HepG2 (cell line): Measurements from ENCODE around the gene CMAS. TPM values are rescaled to one million over a fixed set of nuclear protein-coding genes. Genes with fewer than 3 reads are reported as not detected.
"Not testable (repeated sequence)": the region's sequence is repeated elsewhere in the genome, so short reads cannot be mapped to it uniquely, and the experiment has no call there.

Experiments used
- ATAC-seq: fragments of 200-7000 bp; cut with Tn5 transposase; 3 replicates; pipeline ENCODE4 v1.9.1; 2020; ENCODE audit warnings: mild to moderate bottlenecking, moderate library complexity
- BruUV-seq: library from RNA; stranded (reverse); fragments of 400-500 nt; replicated peaks from 2 replicates; lab custom pipeline; 2021; lab: Mats Ljungman, UMichigan
- CTCF ChIA-PET: fragments of 300-600 bp; formaldehyde crosslinking; extraction: SDS; loops from one replicate; lab custom pipeline; 2021; ENCODE audit warnings: low total read pairs, inconsistent platforms, low intra/inter-chr PET ratio; lab: Yijun Ruan, JAX
- POLR2A ChIA-PET: fragments of 350-600 bp; sonication (Branson Sonifier 250); formaldehyde crosslinking; loops from one replicate; lab custom pipeline; 2020; ENCODE audit warnings: antibody characterized with exemption, inconsistent platforms; lab: Yijun Ruan, JAX
- DNase-seq: peaks from one replicate; pipeline ENCODE4 v3.0.0-alpha.2; 2015; ENCODE audit warnings: low spot score
- FAIRE-seq: peaks from 3 replicates; lab custom pipeline; 2011; peaks lifted over from hg19 to GRCh38; lab: Jason Lieb, UNC
- H2AFZ ChIP-seq: one replicate; pipeline ENCODE4 v1.6.1; 2011; ENCODE audit warnings: low read length, inconsistent platforms
- H3K27ac ChIP-seq: fragments of 300-600 bp; 3 replicates; pipeline ENCODE4 v1.8.0; 2011; ENCODE audit warnings: mixed run types, mild to moderate bottlenecking, mixed read lengths, low read length, inconsistent platforms; ENCODE audit not compliant: insufficient read depth; ENCODE audit errors: extremely low read length
- H3K27me3 ChIP-seq, 2 experiments: fragments of 200-600 bp in 1 of 2; 2 replicates in 1 of 2; 3 replicates in 1 of 2; pipeline versions ENCODE4 v1.6.0 to v1.8.0; 2011; ENCODE audit warnings: low read length in 2 of 2, mild to moderate bottlenecking in 2 of 2, moderate library complexity in 2 of 2, inconsistent platforms in 1 of 2; ENCODE audit not compliant: insufficient read depth in 2 of 2, control insufficient read depth in 1 of 2
- H3K36me3 ChIP-seq, 2 experiments: fragments of 200-600 bp in 1 of 2; replicated peaks in 1 of 2; 2 replicates in 1 of 2; 3 replicates in 1 of 2; pipeline versions ENCODE4 v1.5.1 to v1.8.0; 2011; ENCODE audit warnings: low read length in 2 of 2, inconsistent platforms in 1 of 2; ENCODE audit not compliant: insufficient read depth in 2 of 2, control insufficient read depth in 1 of 2
- H3K4me1 ChIP-seq: 2 replicates; pipeline ENCODE4 v1.5.1; 2012; ENCODE audit warnings: low read length, inconsistent platforms; ENCODE audit not compliant: insufficient read depth
- H3K4me2 ChIP-seq: 2 replicates; pipeline ENCODE4 v1.6.0; 2011; ENCODE audit warnings: low read depth, low read length, inconsistent platforms
- H3K4me3 ChIP-seq, 3 experiments: fragments of 200-600 bp in 1 of 3; sonication (generic), shearing (Covaris generic) in 1 of 3; replicated peaks in 1 of 3; 2 replicates each; pipeline ENCODE4 v1.5.1; 2011 to 2016; ENCODE audit warnings: low read length in 3 of 3, inconsistent platforms in 2 of 3, low read depth in 2 of 3, mild to moderate bottlenecking in 2 of 3, control low read depth in 1 of 3, mixed read lengths in 1 of 3; ENCODE audit not compliant: insufficient read depth in 1 of 3
- H3K79me2 ChIP-seq: one replicate; pipeline ENCODE4 v1.6.1; 2011; ENCODE audit warnings: low read length, inconsistent platforms; ENCODE audit not compliant: insufficient read depth
- H3K9ac ChIP-seq: 2 replicates; pipeline ENCODE4 v1.6.0; 2011; ENCODE audit warnings: mild to moderate bottlenecking, low read depth, low read length, inconsistent platforms; ENCODE audit not compliant: insufficient read depth
- H3K9me3 ChIP-seq: 2 replicates; pipeline ENCODE4 v1.5.1; 2012; ENCODE audit warnings: mild to moderate bottlenecking, low read length
- H4K20me1 ChIP-seq: 2 replicates; pipeline ENCODE4 v1.6.0; 2011; ENCODE audit warnings: inconsistent platforms, mild to moderate bottlenecking, low read length, moderate library complexity; ENCODE audit not compliant: insufficient read depth
- ATF7 ChIP-seq, 2 experiments: fragments of 450-650 bp in 1 of 2; sonication (generic) in 1 of 2; formaldehyde crosslinking in 1 of 2; IDR thresholded peaks; 2 replicates each; pipeline versions ENCODE4 v1.4.0 to v1.6.1; 2016 to 2020; ENCODE audit warnings: antibody characterized with exemption in 1 of 2, mild to moderate bottlenecking in 1 of 2, missing genetic modification reagents in 1 of 2
- CCDC6 ChIP-seq: sonication (generic); formaldehyde crosslinking; IDR thresholded peaks from 2 replicates; pipeline ENCODE4 v1.8.1; 2022; ENCODE audit warnings: mild to moderate bottlenecking, missing genetic modification reagents, moderate library complexity
- XBP1 ChIP-seq: sonication (generic); formaldehyde crosslinking; IDR thresholded peaks from 2 replicates; pipeline ENCODE4 v1.5.0; 2020; ENCODE audit warnings: missing genetic modification reagents
- ZBTB42 ChIP-seq: sonication (generic); formaldehyde crosslinking; IDR thresholded peaks from 2 replicates; pipeline ENCODE4 v1.5.0; 2020; ENCODE audit warnings: mild to moderate bottlenecking, missing genetic modification reagents
- ZNF713 ChIP-seq: sonication (generic); formaldehyde crosslinking; IDR thresholded peaks from 2 replicates; pipeline ENCODE4 v1.4.0; 2020; ENCODE audit warnings: mild to moderate bottlenecking, missing genetic modification reagents
- WGBS: methylation state at CpG from one replicate; pipeline ENCODE4 v1.1.6; 2017; ENCODE audit warnings: low lambda C conversion rate; 5-methylcytosine and 5-hydroxymethylcytosine counted together
- in situ Hi-C: cut with HindIII; loops from 2 replicates; pipeline ENCODE4 v1.10.0; 2017; ENCODE audit warnings: low pct_unique_long_range_greater_than_20kb; ENCODE audit not compliant: extremely low pct_ligation_motif_present
- intact Hi-C: fragments of 100-400 bp; cut with micrococcal nuclease; formaldehyde crosslinking; loops from one replicate; pipeline ENCODE4 v1.10.0; 2022; ENCODE audit not compliant: unreplicated experiment
- polyA plus RNA-seq, 8 experiments: library from polyadenylated mRNA; depleted of rRNA in 3 of 8; stranded (reverse) in 7 of 8; unstranded in 1 of 8; fragments of >200 nt; fragmentation: Illumina TruSeq in 4 of 8; extraction: Trizol in 4 of 8; gene quantifications; 2 replicates each; pipeline versions ENCODE4 v1.2.1 to v1.2.3, GENCODE V29; 2011 to 2016; ENCODE audit warnings: low read depth in 4 of 8, missing spikeins in 1 of 8, mixed read lengths in 1 of 8; ENCODE audit not compliant: insufficient read depth in 1 of 8
- total RNA-seq, 5 experiments: library from RNA; depleted of rRNA; stranded (reverse); fragments of >200 nt; fragmentation: Illumina TruSeq; extraction: Trizol; gene quantifications; 2 replicates each; pipeline ENCODE4 v1.2.3, GENCODE V29; 2016; ENCODE audit warnings: low read depth in 1 of 5
- TF ChIP-seq, protein P1 (sequence below): sonication (generic); formaldehyde crosslinking; IDR thresholded peaks from 2 replicates; pipeline ENCODE4 v1.4.0; 2020; ENCODE audit warnings: mild to moderate bottlenecking, low read depth, missing genetic modification reagents

Gene CMAS
- total and polyA plus RNA-seq, 2 of the 13 experiments (the other 11 are each of a cell fraction or from before 2014, with no cell fraction given) = 14.0 to 21.3 TPM

- Histone ChIP-seq H3K9ac (no peak overlapping the region), H3K36me3 (no peaks in the 10 kb centered on the region), H4K20me1 (no peaks in the 10 kb centered on the region), H3K79me2 (no peaks in the 10 kb centered on the region), H3K27ac (no peak overlapping the region), H3K27me3 (no peaks in the 10 kb centered on the region; a peak in 1 of 5 replicates), H3K4me1 (no peaks in the 10 kb centered on the region), H3K4me3 (no peak overlapping the region), H3K9me3 (no peaks in the 10 kb centered on the region), H2AFZ (no peak overlapping the region), H3K4me2 (no peak overlapping the region)
- CTCF ChIA-PET = no interaction called here
- WGBS = 4% methylated on average over 2 of the region's 2 CpGs
- TF ChIP-seq CCDC6 (CRISPR knock-in tag) (no peak), ZNF713 (CRISPR knock-in tag) (no peak), XBP1 (CRISPR knock-in tag) (no peak), ZBTB42 (CRISPR knock-in tag) (no peak)
- TF ChIP-seq, protein P1, sequence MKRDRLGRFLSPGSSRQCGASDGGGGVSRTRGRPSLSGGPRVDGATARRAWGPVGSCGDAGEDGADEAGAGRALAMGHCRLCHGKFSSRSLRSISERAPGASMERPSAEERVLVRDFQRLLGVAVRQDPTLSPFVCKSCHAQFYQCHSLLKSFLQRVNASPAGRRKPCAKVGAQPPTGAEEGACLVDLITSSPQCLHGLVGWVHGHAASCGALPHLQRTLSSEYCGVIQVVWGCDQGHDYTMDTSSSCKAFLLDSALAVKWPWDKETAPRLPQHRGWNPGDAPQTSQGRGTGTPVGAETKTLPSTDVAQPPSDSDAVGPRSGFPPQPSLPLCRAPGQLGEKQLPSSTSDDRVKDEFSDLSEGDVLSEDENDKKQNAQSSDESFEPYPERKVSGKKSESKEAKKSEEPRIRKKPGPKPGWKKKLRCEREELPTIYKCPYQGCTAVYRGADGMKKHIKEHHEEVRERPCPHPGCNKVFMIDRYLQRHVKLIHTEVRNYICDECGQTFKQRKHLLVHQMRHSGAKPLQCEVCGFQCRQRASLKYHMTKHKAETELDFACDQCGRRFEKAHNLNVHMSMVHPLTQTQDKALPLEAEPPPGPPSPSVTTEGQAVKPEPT (CRISPR knock-in tag) = no peak
- POLR2A ChIA-PET = no interaction called here
- FAIRE-seq (no peak), DNase-seq (no peak), ATAC-seq (no peak)
- intact Hi-C loops (no loop called here), in situ Hi-C loops (no loop called here)
- no TSS peak for BruUV-seq
These were observed 43.5 kb downstream of the CMAS start for GRCh38 chr12:22089486-22089885.

- ATAC-seq; H3K4me2 ChIP-seq; intact Hi-C loops; FAIRE-seq; H3K79me2 ChIP-seq; H4K20me1 ChIP-seq; H2AFZ ChIP-seq; H3K4me1 ChIP-seq; H3K36me3 ChIP-seq; BruUV-seq; H3K9me3 ChIP-seq; CTCF ChIA-PET; H3K4me3 ChIP-seq; in situ Hi-C loops; H3K9ac ChIP-seq; H3K27ac ChIP-seq; POLR2A ChIA-PET; H3K27me3 ChIP-seq; DNase-seq; TF ChIP-seq ATF7 (CRISPR knock-in tag; IDR thresholded peaks at IDR 0.05): not testable (repeated sequence)
- 5% methylated on average over 2 of the region's 2 CpGs for WGBS
- TF ChIP-seq ATF7 (IDR thresholded peaks at IDR 0.05) = peak; percentile 91
These were observed 53.0 kb downstream of the CMAS start for GRCh38 chr12:22099062-22099461.
